ENCODE results near the gene ASPHD1.

Gene ASPHD1

GRCh38 chr16:29943846-29944799, 43.8 kb downstream of the ASPHD1 start:
- peak; percentile 86 for DNase-seq

DNA sequence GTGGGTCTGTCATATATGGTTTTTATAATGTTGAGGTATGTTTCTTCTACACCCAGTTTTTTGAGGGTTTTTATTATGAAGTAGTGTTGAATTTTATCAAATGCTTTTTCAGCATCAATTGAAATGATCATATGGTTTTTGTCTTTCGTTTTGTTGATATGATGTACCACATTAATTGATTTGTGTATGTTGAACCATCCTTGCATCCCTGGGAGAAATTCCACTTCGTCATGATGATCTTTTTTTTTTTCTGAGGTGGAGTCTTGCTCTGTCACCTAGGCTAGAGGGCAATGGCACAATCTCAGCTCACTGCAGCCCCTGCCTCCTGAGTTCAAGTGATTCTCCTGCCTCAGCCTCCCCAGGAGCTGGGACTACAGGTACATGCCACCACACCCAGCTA, 47.6 kb downstream of the ASPHD1 start:
- DNase-seq, result no peak

GRCh38 chr16:29950806-29951461, 50.6 kb downstream of the ASPHD1 start:
- DNase-seq, result no peak

DNA sequence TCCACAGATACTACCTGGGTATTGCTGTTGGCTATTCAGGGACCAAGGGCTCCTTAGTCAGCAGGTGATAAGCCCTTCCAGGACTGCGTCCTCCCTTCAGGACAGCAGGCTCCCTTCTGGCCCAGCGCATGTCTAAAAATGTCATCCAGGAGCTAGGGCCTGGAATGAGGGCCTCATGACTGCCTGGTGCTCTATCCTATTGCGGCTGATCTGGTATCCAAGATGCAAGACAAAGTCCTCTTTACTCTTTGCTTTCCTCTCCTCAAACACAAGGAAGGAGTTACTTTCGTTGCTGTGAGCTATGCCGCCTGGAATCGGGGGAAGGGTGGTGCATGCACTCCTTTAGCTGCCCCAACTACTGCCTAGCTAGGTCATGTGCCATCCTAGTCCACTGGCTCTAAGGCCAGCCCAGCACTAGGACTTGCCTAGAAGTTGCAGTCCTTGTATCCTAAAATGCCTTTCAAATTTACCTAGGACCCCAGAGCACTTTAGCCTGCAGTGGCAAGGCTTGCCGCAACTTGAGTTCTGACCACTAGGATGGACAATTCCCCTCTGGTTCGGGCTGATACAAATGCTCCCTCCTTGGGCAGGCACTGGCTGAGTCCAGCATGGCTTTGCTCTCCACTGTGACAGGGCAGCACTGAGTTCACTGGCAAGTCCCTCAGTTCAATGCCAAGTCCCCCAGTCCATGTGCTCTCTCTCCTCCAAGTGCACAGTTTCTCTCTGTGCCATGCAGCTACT, 51.5 kb downstream of the ASPHD1 start:
- no peak for DNase-seq
